NCI-H226 (cell line): Measurements from ENCODE around the gene FAM24B.

ENCODE experiments used
- DNase-seq: peaks from one replicate; pipeline ENCODE4 v3.0.0-alpha.2; 2015

Gene FAM24B

DNA sequence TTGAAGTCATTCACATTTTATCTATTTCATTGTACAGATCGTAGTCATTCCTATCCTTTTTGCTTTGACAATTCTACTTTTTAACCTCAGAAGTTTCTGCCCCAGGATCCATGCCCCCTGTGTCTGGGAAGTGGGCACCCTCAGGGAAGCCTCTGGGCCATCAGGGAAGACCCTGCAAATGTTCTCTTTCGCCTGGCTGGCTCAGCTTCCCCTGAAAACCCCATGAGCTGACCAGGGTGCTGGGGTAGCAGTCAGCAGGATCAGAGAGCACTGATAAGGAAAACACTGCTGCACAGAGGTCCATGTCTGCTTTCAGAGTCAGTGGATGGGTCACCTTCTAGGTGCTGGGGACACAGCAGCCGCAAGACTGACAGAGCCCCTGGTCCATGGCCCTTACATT lies 57.6 kb downstream of the FAM24B start:
- DNase-seq, result no peak

DNA sequence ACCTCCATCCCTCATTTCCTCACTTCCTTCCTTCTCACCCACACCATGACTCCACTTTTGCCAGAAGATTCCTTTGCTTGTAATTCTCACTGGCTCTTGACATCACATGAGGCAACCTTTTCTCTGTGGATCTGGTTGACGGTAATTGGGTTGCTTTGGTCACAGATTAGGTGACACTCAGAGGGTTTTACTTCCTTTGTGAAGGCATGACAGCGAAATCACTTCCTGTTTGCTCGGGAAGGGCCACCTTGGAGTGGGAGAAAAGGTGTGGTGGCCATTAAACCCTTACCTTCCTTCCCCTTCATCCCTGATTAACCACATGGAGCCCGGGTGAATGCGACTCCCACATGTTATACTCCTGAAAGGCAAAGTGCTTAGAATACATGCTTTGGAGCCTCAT lies 63.9 kb downstream of the FAM24B start:
- no peak for DNase-seq

DNA sequence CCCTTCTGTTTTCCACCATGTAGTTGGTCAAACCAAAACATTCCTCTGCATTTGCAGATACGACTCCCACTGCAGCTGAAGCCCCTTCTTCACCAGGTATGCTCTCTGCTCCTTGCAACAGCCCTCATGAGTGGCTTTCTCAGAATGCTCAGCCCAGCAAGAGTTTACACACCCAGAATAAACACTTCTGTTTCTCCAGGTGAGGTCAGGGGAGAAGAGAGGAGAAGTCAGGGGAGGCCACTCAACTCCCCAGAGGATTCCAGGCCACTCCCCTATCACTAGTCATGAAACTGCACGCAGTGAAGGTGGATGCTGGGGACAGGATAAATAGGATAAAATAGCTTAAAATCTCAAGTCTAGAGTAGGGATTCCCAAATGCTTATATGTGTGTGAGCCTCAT lies 64.9 kb downstream of the FAM24B start:
- DNase-seq, result no peak

DNA sequence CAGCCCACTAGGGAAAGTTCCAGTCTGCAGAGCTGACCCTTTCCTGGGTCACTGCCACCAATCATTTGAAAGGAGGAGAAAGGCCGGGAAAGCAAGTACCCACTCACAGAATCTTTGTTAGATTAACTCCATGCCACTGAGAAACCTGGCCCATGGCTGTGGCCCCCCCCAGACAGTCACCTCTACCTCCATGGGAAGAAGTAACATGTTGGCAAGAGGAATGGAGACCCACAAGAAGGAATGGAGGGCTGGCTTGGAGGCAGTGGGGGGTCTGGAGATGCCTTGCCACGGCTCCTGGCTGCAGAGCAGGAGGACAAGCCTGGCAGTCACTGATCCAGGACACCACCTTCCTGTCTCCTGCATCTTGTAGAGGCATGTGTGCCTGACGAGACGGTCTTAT lies 66.6 kb downstream of the FAM24B start:
- DNase-seq, result no peak

DNA sequence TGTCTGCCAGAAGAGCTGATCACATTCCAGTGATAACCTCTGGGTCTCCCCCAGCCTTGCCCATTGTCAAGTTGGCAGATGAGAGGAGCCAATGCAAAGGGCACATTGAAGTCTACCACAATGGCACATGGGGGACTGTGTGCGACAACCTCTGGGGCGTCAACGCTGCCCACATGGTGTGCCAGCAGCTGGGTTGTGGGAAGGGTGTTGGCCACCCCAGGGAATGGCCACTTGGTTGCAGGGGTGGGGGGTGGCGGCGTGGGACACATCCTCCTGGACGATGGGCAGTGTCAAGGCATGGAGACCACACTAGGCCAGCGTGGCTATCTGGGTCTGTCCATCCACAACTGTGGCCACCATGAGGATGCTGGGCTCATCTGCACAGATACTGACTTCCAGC lies 77.1 kb downstream of the FAM24B start:
- DNase-seq, result no peak
